Neural cell (in vitro differentiated cells): Measurements from ENCODE around the gene HECW1. TPM values are rescaled to one million over a fixed set of nuclear protein-coding genes. Genes with fewer than 3 reads are reported as not detected.

Experiments
- H2AFZ ChIP-seq: fragments of 200-600, 300-800 bp; sonication (generic), shearing (Covaris generic); 2 replicates; pipeline ENCODE4 v1.6.0; 2014; ENCODE audit warnings: low read depth, mild to moderate bottlenecking, antibody characterized with exemption, low read length, moderate library complexity
- H3F3A ChIP-seq: fragments of 200-600 bp; shearing (Covaris generic); 2 replicates; pipeline ENCODE4 v1.6.1; 2016; ENCODE audit warnings: mild to moderate bottlenecking, moderate library complexity, mixed read lengths, antibody characterized with exemption, low read length; ENCODE audit not compliant: insufficient read depth, poor library complexity, severe bottlenecking
- H3K27ac ChIP-seq: fragments of 200-600, 300-800 bp; sonication (generic), shearing (Covaris generic); 2 replicates; pipeline ENCODE4 v1.5.1; 2014; ENCODE audit warnings: mild to moderate bottlenecking, low read length, moderate library complexity
- H3K27me3 ChIP-seq: fragments of 300-800, 200-600 bp; sonication (generic), shearing (Covaris generic); 2 replicates; pipeline ENCODE4 v1.6.0; 2014; ENCODE audit warnings: mild to moderate bottlenecking, low read depth, low read length, moderate library complexity; ENCODE audit not compliant: insufficient read depth
- H3K36me3 ChIP-seq: fragments of 300-800, 200-600 bp; sonication (generic), shearing (Covaris generic); 2 replicates; pipeline ENCODE4 v1.5.1; 2014; ENCODE audit warnings: mild to moderate bottlenecking, antibody characterized with exemption, low read length, moderate library complexity; ENCODE audit not compliant: insufficient read depth
- H3K4me2 ChIP-seq: fragments of 300-800, 200-600 bp; sonication (generic), shearing (Covaris generic); 2 replicates; pipeline ENCODE4 v1.6.0; 2014; ENCODE audit warnings: mild to moderate bottlenecking, low read length
- H3K4me3 ChIP-seq: fragments of 300-800, 200-600 bp; sonication (generic), shearing (Covaris generic); 2 replicates; pipeline ENCODE4 v1.5.1; 2014; ENCODE audit warnings: mild to moderate bottlenecking, low read length, moderate library complexity
- H3K79me2 ChIP-seq: fragments of 200-600 bp; shearing (Covaris generic); replicated peaks from 2 replicates; pipeline ENCODE4 v1.6.0; 2014; ENCODE audit warnings: mild to moderate bottlenecking, low read length, moderate library complexity; ENCODE audit not compliant: insufficient read depth
- H3K9ac ChIP-seq: fragments of 300-800, 200-600 bp; sonication (generic), shearing (Covaris generic); 2 replicates; pipeline ENCODE4 v1.6.1; 2016; ENCODE audit warnings: mild to moderate bottlenecking, low read length, mixed read lengths
- H3K9me2 ChIP-seq: fragments of 200-600 bp; shearing (Covaris generic); 2 replicates; pipeline ENCODE4 v1.6.1; 2016; ENCODE audit warnings: mild to moderate bottlenecking, low read length, mixed read lengths; ENCODE audit not compliant: insufficient read depth
- H3K9me3 ChIP-seq: fragments of 200-600, 300-800 bp; sonication (generic), shearing (Covaris generic); 2 replicates; pipeline ENCODE4 v1.6.1; 2016; ENCODE audit warnings: mild to moderate bottlenecking, mixed run types, low read length, moderate library complexity, mixed read lengths
- H4K20me1 ChIP-seq: fragments of 200-600 bp; shearing (Covaris generic); 2 replicates; pipeline ENCODE4 v1.6.1; 2016; ENCODE audit warnings: mild to moderate bottlenecking, mixed run types; ENCODE audit not compliant: insufficient read depth
- CTCF ChIP-seq: fragments of 450-650 bp; IDR thresholded peaks from 2 replicates; pipeline ENCODE4 v1.5.1; 2014; ENCODE audit warnings: antibody characterized with exemption, mild to moderate bottlenecking, moderate library complexity; ENCODE audit not compliant: poor library complexity, severe bottlenecking
- EP300 ChIP-seq: fragments of 450-650 bp; conservative IDR thresholded peaks from 2 replicates; pipeline ENCODE4 v1.6.1; 2014; ENCODE audit warnings: antibody characterized with exemption, mild to moderate bottlenecking, moderate library complexity; ENCODE audit not compliant: poor library complexity, severe bottlenecking
- EZH2 ChIP-seq: fragments of 200-600, 300-800 bp; shearing (Covaris generic), sonication (generic); IDR thresholded peaks from 2 replicates; pipeline ENCODE4 v1.6.1; 2014; ENCODE audit warnings: antibody characterized with exemption, low read length, borderline replicate concordance, mild to moderate bottlenecking; ENCODE audit not compliant: insufficient read depth, poor library complexity, severe bottlenecking
- MXI1 ChIP-seq: fragments of 450-650 bp; conservative IDR thresholded peaks from 2 replicates; pipeline ENCODE4 v1.6.1; 2014; ENCODE audit warnings: antibody characterized with exemption, mild to moderate bottlenecking; ENCODE audit not compliant: poor library complexity, severe bottlenecking
- POLR2AphosphoS5 ChIP-seq: IDR thresholded peaks from 2 replicates; pipeline ENCODE4 v1.6.1; 2012
- RAD21 ChIP-seq: fragments of 450-650 bp; conservative IDR thresholded peaks from 2 replicates; pipeline ENCODE4 v1.6.1; 2014; ENCODE audit warnings: antibody characterized with exemption, mild to moderate bottlenecking, moderate library complexity
- REST ChIP-seq: IDR thresholded peaks from 2 replicates; pipeline ENCODE4 v1.6.1; 2012; ENCODE audit warnings: borderline replicate concordance
- SMC3 ChIP-seq: fragments of 450-650 bp; conservative IDR thresholded peaks from 2 replicates; pipeline ENCODE4 v1.6.1; 2014; ENCODE audit warnings: antibody characterized with exemption, mild to moderate bottlenecking, moderate library complexity; ENCODE audit not compliant: poor library complexity
- TAF1 ChIP-seq: IDR thresholded peaks from 2 replicates; pipeline ENCODE4 v1.6.1; 2012; ENCODE audit warnings: low read depth
- polyA plus RNA-seq: library from polyadenylated mRNA; depleted of rRNA; stranded (reverse); fragments of >200 nt; gene quantifications from 2 replicates; pipeline ENCODE4 v1.2.3, GENCODE V29; 2014

The HECW1 gene
- polyA plus RNA-seq, 1 donor from 2014 or later: 13.8 TPM

- Histone ChIP-seq H3K79me2 (no peaks in the 10 kb centered on the region), H3K27me3 (no peaks in the 10 kb centered on the region), H3K9ac (no peak overlapping the region), H4K20me1 (no peaks in the 10 kb centered on the region), H2AFZ (no peak overlapping the region), H3F3A (no peaks in the 10 kb centered on the region), H3K9me3 (no peaks in the 10 kb centered on the region), H3K9me2 (no peaks in the 10 kb centered on the region), H3K4me2 (no peak overlapping the region), H3K4me3 (no peak overlapping the region), H3K36me3 (no peaks in the 10 kb centered on the region), H3K27ac (no peak overlapping the region)
- TF ChIP-seq EP300: no peak
Measured at GRCh38 chr7:43169076-43169475, 56.6 kb downstream of the HECW1 start.

GRCh38 chr7:43170571-43170970 is 58.1 kb downstream of the HECW1 start:
- Histone ChIP-seq H3K27ac (no peak overlapping the region), H3K9ac (no peak overlapping the region), H2AFZ (no peak overlapping the region), H3K9me2 (no peaks in the 10 kb centered on the region), H3K9me3 (no peaks in the 10 kb centered on the region), H4K20me1 (no peaks in the 10 kb centered on the region), H3K27me3 (no peaks in the 10 kb centered on the region), H3K4me2 (no peak overlapping the region), H3K36me3 (no peaks in the 10 kb centered on the region), H3K79me2 (no peaks in the 10 kb centered on the region), H3F3A (no peaks in the 10 kb centered on the region), H3K4me3 (no peak overlapping the region)
- TF ChIP-seq POLR2AphosphoS5: no peak
- no peak for TF ChIP-seq RAD21
- TF ChIP-seq TAF1: no peak
- no peak for TF ChIP-seq CTCF
- no peak for TF ChIP-seq EZH2
- no peak for TF ChIP-seq SMC3
- no peak for TF ChIP-seq MXI1
- no peak for TF ChIP-seq EP300
- no peak for TF ChIP-seq REST

- no peak overlapping the region for H3K4me3 ChIP-seq
- H2AFZ ChIP-seq: no peak overlapping the region
- no peak overlapping the region for H3K27ac ChIP-seq
- no peak overlapping the region for H3K9ac ChIP-seq
- H3K9me3 ChIP-seq: no peaks in the 10 kb centered on the region
- H3K4me2 ChIP-seq: no peak overlapping the region
- H3K9me2 ChIP-seq: no peaks in the 10 kb centered on the region
- no peak for TF ChIP-seq RAD21
- no peak for TF ChIP-seq TAF1
- no peak for TF ChIP-seq EZH2
- TF ChIP-seq REST: no peak
- TF ChIP-seq EP300: no peak
- no peak for TF ChIP-seq SMC3
- TF ChIP-seq CTCF: no peak
- TF ChIP-seq POLR2AphosphoS5: no peak
- TF ChIP-seq MXI1: no peak
- H3K79me2 ChIP-seq: no peaks in the 10 kb centered on the region
- no peaks in the 10 kb centered on the region for H3K36me3 ChIP-seq
- no peaks in the 10 kb centered on the region for H4K20me1 ChIP-seq
- H3K27me3 ChIP-seq: no peaks in the 10 kb centered on the region
- H3F3A ChIP-seq: no peaks in the 10 kb centered on the region
Measured at GRCh38 chr7:43175570-43176200, 63.2 kb downstream of the HECW1 start.
